AML-193 (cell line): ENCODE results near the gene TLCD4.
"Not testable (repeated sequence)": the region's sequence is repeated elsewhere in the genome, so short reads cannot be mapped to it uniquely, and the experiment has no call there.

Experiments used
- DNase-seq, 2 experiments: peaks; one replicate each; lab custom pipeline; 2025; lab: John Stamatoyannopoulos, UW

Gene TLCD4, protein sequence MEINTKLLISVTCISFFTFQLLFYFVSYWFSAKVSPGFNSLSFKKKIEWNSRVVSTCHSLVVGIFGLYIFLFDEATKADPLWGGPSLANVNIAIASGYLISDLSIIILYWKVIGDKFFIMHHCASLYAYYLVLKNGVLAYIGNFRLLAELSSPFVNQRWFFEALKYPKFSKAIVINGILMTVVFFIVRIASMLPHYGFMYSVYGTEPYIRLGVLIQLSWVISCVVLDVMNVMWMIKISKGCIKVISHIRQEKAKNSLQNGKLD

DNA sequence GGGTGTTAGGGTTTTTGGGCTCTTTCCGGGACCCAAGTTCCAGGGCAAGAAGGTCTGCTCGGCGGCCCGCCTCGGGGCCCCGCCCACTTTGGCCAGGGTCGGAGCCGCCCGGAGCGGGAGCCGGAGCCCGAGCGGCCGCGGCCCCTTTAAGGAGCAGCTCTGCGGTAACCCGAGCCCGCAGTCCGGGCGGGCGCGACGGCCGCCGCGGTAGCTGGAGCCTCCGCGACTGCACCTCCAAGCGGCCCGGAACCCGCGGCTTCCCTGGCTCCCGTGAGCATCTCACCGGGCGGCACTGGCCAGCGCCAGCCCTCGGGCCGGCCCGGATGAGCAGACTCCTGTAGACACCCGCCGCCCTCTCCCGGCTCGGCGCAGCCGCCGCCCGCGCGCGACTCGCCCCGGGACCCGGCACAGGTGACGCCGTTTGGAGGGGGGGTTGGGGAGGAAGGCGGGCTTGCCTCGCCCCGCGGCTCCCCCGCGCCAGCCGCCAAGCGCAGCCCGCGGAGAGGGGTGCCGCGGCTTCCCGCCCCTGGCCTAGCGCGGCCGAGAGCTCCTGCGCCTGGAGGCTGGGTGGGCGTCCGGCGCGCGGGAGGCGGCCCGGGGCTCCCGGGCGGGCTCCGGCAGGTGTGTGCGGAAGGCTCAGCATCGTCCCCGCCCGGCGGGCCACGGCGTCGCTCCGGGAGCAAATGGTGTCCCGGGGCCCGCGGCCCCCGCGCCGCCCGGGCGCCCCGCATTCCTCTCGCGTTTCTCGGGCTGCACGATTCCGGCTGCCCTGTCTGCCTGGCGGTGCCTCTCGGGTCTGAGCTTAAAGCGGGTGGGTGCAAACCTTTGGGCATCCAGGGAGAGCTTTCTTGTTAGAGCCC, at the start of gene TLCD4:
Gene TLCD4 (plus strand): TSS at position 149 of the 860 bp plus-strand sequence. CDS start 26,547 bp downstream, outside the sequence.
- no peak for DNase-seq

DNA sequence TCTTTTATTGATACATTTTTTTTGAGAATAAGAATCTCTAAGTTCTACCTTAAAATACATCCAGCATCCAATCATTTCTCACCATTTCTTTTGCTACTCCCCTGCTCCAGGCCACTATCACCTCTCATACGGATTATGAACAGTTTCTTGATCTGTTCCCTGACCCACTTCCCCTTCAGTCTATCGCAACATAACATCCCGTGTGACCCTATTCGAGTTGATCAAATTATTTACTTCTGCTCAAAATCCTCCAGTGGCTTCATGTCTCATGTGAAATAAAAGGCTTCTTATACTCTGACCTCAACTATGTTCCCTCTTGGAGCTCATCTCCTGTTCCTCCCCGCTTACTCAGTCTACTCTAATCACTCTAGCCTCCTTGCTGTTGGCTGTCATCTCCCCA, 49.6 kb upstream of the TLCD4 start:
- DNase-seq = peak in 1 of 2 experiments; percentile 10

DNA sequence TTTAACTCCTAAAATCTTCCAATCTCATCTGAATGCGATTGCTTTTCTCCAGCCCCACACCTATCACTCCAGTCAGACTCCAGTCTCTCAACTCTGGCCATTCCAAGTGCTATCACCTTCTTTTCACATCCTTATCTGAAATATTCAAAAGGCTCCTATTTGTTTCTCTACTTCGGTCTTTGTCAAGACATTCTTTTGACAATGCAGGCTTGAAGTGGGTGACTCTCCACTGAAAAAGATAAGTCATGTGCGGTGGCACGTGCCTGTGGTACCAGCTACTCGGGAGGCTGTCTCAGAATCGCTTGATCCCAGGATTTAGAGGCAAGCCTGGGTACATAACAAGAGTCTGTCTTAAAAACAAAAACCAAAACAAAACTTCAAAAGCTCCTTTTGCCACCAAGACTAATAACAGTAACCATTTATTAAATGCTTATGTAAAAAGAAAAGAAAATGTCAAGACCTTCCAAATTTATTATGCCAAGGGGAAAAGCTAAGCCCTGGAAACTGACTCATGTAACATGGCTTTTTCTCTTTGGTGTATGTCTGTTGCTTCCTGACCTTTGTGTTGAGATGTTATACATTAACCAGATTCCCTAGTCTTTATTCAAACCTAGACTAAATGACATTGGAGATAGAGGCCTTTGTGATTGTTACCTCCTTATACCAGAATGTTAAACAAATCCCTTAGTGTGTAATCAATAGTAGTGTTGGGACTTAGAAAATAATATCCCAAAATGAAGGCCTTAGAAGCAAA, 48.0 kb upstream of the TLCD4 start:
- no peak for DNase-seq

DNA sequence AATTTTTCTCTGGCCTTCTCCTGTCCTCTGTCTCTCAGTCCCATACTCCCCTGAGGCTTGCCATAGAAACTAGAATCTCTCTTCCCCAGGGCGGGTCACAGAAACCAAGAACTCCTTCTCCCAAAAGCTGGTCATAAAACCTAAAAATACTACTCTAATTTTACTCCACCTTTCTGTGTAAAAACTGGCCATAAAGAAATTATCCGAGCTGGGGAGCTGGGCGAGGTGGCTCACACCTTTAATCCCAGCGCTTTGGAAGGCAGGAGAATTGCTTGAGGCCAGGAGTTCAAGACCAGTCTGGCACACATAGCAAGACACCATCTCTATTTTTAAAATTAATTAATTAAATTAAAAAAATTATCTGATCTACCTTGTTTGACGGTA, 47.5 kb upstream of the TLCD4 start:
- DNase-seq = no peak

DNA sequence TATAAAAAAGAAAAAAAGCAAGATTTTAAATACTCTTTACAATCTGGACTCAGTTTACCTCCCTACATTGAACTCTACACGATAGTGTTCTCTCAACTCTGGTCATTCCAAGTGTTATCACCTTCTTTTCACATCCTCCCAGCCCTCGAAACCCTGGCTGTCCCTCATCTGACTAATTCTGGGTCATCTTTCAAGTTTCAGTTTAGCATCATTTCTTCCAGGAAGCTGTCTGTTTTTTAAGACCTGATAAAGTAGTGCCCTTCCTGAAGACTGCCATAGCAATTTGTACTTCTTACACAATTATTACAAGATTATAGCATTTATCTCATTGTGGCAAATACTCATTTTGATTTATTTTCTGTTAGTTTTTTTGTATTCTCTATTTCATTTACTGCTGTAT, 45.6 kb upstream of the TLCD4 start:
- no peak for DNase-seq

DNA sequence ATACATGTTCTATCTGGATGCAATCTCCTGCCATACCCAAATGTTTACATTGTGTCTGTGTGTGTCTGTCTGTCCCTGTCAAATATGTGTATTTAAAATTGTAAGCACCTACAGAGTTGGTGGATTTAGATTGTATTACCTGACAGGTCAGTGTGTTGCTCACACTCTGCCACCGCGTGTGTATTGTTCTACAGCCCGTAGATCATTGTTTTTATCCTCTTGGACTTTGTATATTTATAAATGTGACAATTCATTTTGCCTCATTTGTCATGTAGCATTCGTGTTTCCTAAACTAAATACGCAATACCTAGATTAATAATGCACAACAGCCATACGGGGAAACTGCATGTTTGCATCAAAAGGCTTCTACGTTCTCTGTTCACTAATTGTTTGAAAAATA, 45.0 kb upstream of the TLCD4 start:
- DNase-seq = no peak

DNA sequence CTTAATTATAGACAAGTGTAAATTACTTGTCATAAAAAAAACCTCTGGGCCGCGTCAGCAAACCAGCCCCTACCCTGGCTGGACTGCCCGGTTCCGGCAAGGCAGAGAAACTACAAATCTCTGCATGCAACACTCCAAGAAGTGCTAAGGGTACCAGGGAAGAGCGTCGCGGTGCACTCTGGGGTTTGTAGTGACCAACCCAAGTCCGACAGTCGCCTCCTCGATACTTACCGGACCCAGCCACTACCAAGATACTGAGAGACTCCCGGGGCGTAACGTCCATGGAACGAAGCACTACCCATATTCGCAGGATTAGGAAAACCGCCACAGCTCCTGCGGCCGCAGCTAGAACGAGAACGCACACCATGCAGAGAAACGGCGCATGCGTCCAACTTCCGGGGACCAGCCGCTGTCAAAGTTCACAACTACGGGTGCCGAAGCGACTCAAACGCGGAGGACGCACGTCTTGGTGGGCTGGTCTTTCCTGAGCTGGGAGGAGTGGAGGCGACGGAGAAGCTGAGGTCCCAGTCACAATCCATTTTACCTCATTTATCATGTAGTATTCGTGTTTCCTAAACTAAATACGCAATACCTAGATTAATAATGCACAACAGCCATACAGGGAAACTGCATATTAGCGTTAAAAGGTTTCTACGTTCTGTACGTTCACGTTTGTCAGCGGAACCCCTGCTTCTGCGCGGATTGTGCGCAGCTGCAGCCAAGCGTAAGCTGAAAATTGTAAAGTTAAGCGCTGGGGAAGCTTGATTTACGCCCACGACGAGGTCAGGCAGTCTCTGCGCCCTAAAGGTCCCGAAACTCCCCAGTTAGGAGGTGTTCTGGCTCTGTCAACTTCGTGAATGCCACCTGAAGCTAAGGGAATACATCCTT, 44.4 kb upstream of the TLCD4 start, which contains the start of gene ALG14:
Gene ALG14 (minus strand): TSS at position 420 of the 888 bp plus-strand sequence. CDS start 53 bp downstream, at position 367.
- DNase-seq = peak; percentile 82 to 86

DNA sequence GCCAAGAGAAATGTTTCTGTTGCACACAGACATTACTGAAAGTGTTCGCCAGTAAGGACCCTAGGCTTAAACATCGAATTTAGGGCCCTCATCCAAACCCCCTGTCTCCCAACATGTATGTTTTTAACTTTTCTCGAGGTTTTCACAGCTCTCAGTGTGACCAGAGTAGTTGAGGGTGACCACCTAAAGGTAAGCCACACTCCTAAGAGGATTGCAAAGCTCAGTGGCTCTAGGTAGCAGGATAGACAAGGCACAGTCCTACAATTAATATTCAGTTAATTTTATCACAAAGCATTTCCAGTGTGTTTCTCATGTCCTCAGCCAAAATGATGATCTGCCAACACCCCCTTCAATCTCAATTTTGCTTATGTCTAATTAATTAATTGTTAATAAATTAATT, 43.7 kb upstream of the TLCD4 start:
- DNase-seq = no peak

DNA sequence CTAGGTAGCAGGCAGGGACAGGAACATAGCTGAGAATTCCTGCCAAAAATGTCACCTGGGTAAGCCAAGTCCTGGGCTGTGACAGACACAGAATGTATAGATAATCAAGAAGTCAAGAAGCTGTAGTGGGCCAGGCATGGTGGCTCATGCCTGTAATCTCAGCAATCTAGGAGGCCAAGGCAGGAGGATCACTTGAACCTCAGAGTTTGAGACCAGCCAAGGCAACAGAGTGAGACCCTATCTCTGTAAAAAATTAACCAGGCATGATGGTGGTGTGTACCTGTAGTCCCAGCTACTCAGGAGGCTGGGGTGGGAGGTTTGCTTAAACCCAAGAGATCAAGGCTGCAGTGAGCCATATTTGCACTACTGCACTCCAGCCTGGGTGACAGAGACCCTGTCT, 41.1 kb upstream of the TLCD4 start:
- no peak for DNase-seq

DNA sequence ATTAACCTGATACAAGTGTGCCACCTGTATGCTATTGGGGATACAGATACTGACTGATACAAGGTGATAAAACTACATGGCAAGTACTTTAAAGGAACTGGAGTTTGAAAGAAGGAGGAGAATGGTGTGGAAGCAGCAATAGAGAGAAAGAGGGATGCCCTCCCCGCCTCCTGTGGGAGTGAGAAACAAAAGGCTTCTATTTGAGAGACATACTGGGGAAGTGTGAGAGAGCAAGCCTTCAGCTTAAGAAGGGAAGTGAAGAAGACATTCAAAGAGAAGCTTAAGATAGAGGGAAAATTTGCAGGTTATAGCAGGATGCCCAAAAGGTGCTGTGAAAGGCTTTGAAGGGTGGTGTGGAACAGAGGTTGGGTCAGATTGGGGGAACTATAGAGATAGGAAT, 36.7 kb upstream of the TLCD4 start:
- no peak for DNase-seq

DNA sequence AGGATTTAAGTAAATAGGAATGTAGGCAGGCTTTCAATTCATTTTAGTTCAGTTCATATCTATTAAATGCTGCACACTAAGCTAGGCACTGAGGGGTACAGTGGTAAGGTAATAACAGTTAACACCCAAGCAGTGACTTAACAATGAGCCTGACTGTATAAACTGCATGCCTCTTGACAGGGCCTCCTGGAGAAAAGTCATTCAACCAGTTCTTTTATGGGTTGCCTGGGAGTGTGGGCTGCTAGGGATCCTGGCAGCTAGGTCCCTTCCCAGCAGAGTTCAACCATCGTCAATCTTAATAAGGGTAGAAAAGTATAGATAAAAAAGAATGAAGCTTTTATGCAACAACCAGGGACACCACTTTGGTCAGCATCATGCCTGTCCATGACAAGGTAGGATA, 36.3 kb upstream of the TLCD4 start:
- DNase-seq = no peak

DNA sequence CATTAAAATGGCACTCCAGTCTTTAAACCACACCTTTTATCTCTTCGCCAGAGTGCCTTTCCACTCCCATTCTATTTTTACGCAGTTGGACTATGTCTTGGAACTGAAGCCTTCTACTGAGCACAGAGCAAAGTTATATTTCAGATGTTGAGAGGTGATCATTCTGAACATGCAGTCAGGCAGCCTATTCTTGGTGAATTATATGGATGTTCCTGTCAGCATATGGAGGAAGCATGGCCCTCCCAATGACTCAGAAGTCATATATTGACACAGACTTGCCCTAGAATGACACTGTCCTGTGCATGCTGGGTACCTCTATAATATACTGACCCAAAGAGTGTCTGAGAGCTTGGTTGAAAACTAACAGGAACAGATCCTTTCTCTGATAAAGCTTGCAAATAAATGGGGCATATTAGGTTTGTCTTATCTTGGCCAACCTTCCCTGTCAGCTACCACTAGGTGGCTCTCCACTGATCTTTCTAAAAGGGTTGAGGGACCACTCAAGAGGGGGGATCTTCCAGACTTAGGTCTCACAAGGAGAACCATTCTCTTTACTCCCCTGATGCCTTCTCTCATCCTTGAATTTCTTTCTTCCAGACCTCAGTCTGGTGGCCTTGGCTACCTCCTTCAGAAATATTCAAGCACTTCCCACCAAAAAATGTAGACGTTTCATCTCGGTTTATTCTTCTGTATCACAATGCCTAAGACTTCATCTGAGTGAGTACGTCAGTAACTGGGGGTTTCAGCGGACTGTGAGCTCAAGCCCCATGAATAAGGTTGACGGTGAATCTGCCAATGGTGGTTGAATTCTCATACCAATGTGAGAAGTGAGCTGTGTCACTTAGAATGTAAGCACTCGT, 32.6 kb upstream of the TLCD4 start:
- peak; percentile 24 to 27 for DNase-seq

DNA sequence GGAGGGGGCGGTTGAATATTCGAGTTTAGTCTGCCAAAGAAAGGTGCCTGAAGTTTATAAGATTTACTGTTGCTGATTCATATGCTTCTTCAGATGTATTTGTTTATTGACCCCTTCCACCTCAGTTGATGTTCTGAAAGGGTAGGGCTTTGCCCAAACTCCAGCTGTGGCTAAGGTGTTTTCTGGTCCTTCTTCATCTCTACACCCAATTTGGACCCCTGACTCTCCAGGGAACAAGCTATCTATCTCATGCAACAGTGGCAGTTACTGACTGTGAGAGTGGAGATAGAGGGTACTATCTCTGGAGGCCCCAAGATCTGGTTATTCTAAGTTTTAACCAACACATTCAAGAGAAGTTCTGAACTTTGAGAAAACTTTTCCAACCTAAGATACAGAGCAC, 31.8 kb upstream of the TLCD4 start:
- DNase-seq = no peak

DNA sequence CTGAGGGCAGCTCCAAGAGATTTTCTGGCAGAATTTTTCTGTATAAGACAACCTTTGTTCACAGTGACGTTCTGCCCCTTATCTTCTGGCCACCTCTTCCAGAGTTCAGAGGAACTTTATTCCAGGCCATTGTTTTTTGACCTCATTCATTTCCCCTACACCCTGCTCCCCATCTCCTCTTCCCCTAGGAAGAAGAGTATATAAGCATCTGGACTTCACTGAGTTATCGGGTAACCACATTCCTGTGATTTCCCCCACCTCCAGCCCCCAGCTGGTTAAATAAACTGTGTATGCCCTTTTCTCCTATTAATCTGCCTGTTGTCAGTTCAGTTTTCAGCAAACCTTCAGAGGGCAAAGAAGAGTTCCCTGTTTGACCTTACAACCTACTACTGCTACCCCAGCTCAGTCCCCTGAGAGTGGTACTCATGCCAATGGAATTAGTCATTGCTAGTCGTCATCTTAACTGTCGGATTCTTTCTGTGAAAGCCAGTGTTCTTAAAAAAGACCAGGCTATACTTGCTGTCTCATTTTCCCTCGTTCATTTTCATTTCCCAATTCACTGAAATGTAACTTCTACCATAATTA, 30.1 kb upstream of the TLCD4 start:
- no peak for DNase-seq

DNA sequence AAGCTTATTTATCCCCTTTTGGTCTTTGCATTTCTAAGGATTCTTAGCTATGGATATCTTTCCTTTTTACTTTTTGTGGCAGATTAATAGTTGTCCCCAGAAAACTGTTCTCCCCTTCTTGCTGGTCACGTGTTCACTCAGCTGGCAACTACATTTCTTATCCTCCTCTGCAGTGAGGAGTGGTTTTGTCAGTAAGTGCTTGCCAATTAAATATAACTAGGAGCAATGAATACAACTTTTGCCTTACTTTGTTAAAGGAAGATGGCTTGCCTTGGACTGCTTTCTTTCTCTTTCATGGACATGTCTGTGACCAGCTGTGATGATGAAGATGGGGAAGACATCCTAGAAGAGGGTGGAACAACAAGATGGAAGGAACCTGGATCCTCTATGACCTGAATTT, 28.9 kb upstream of the TLCD4 start:
- no peak for DNase-seq

DNA sequence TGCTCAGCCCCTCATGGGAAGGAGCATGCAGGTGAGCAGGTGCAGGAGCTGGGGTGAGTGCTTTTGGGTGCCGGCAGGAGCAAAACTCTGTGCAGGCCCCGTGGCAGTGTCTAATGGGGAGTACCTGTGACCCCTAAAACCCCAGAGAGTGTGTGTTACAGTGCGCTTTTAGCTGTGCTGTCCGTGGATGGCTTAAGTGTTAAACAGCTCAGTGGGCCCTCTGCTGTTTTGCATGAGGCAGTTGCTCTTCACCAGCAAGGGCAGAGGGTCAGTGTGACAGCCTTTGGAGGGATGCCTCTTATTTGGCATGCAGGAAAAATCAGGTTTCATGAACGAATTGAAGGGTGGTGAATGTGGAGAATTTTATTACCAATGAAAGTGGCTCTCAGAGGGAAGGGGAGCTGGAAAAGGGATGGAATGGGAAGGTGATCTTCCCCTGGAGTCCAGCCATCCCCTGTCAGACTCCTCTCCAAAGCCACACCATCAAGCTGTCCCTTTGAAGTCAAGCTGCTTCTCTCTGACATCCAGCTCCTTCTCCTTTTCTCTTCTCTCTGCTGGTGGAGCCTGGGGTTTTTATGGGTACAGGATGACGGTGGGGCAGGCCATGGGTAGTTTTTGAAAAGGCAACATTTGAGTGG, 27.4 kb upstream of the TLCD4 start:
- DNase-seq = no peak

DNA sequence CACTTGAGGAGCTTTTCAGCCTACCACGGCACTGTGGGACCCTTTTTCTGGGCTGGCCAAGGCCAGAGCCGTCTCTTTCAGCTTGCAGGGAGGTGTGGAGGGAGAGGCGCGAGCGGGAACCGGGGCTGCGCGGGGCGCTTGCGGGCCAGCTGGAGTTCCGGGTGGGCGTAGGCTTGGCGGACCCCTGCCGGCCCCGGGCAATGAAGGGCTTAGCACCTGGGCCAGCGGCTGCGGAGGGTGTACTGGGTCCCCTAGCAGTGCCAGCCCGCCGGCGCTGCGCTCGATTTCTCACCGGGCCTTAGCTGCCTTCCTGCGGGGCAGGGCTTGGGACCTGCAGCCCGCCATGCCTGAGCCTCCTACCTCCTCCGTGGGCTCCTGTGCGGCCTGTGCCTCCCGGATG, 25.9 kb upstream of the TLCD4 start:
- DNase-seq = not testable (repeated sequence)

DNA sequence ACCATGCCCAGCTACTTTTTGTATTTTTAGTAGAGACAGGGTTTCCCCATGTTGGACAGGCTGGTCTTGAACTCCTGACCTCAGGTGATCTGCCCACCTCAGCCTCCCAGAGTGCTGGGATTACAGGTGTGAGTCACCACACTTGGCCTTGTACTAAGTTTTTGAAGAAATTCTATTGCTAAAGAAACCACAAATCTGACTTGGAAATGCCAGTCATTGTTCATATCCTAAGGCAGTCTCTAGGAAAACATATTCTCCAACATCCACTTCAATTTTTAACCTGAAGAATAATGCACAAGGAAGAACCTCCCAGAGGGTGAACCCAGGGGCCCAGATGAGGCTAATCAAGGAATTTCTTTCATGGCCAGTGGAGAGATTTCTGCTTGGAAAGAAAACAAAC, 24.3 kb upstream of the TLCD4 start:
- not testable (repeated sequence) for DNase-seq

DNA sequence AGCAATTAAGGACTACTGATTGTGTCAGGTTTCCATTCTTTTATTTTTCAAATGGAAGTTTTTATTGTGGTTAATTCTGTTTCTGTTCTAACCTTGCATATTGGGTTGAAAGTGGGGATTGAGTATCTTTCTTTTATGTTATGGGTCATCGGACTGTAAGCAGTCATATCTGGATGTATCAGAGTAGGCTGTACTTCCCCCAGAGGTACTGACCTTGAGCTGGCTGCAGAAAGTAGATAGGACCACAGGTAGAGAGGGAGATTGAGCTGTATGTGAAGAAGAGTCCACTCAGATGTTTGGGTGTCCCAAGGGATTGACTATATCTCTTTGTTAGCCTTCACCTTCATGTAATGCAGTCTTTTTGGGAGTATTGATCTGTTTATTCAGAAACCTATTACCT, 23.9 kb upstream of the TLCD4 start:
- no peak for DNase-seq

DNA sequence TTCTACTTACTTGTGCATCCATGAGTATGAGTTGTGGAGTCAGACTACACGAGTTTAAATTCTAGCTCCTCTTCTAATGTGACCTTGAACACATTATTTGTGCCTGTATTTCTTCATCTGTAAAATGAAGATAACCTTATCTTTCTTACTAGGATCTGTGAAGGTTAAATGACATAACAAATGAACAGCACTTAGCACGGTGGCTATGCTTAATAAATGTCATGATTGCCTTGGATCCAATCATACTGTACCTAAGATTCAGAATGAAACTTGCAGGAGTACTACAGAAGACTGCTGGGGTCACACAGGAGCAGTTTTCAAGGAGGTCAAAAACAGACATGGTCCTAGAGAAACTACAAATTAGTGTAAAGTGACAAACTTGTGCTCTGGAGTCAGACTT, 22.2 kb upstream of the TLCD4 start:
- DNase-seq = no peak
